Measurements from ENCODE around the gene MT1G. TPM values are rescaled to one million over a fixed set of nuclear protein-coding genes. Genes with fewer than 3 reads are reported as not detected.
"Not testable (repeated sequence)": the region's sequence is repeated elsewhere in the genome, so short reads cannot be mapped to it uniquely, and the experiment has no call there.

MT1G gene
- total RNA-seq, 8 experiments from 2014 or later, result 0.54 to 432 (median 3.5) TPM

- no peak overlapping the region for H3K4me3 ChIP-seq
- in situ Hi-C loops (cut with MboI; ENCODE audit: low pct_unique_long_range_greater_than_20kb in 2 of 9, low sequenced_read_pairs in 9 of 9, unreplicated experiment in 9 of 9), result no loop called here
- WGBS, 10 experiments, result 0 to 44% (median 25%) methylated on average over 1 to 2 of the region's 7 CpGs; no CpG with 5 or more reads in 5 of the 10 experiments
- peaks cover 0 to 2% of the 10 kb centered on the region in 2 donors for H3K4me1 ChIP-seq (replicated peaks in 1 of 2)
- no peak overlapping the region for H3K27ac ChIP-seq
- no peak for ATAC-seq (replicated peaks in 6 of 8)
These were observed 41.2 kb downstream of the MT1G start for GRCh38 chr16:56626685-56627084.

GRCh38 chr16:56625943-56626654, 41.8 kb downstream of the MT1G start:
- H3K4me3 ChIP-seq, result peak overlapping the region in 2 of 5 donors; percentile 30 to 37
- H3K4me1 ChIP-seq (replicated peaks in 1 of 2), result peaks cover 0 to 2% of the 10 kb centered on the region in 2 donors
- ATAC-seq (replicated peaks in 6 of 8), result peak; percentile 34 to 63 (median 54)
- in situ Hi-C loops (cut with MboI; ENCODE audit: low pct_unique_long_range_greater_than_20kb in 2 of 9, low sequenced_read_pairs in 9 of 9, unreplicated experiment in 9 of 9), result no loop called here
- WGBS, 10 experiments, result 0 to 34% (median 16%) methylated on average over 1 to 11 of the region's 16 CpGs; no CpG with 5 or more reads in 3 of the 10 experiments
- H3K27ac ChIP-seq, result no peak overlapping the region

GRCh38 chr16:56625140-56625942, 42.5 kb downstream of the MT1G start, which contains the start of gene MT1E:
MT1E (plus strand) TSS chr16:56625781; CDS start chr16:56625852, 71 bp downstream.
- no peak within 1 kb of the TSS for H3K27ac ChIP-seq
- WGBS, 10 experiments, result 0 to 45% (median 9%) methylated on average over 1 to 34 of the region's 62 CpGs; no CpG with 5 or more reads in 2 of the 10 experiments
- H3K4me1 ChIP-seq (replicated peaks in 1 of 2), result peaks cover 0 to 2% of the 10 kb centered on the region in 2 donors
- peak; percentile 83 to 97 (median 96) for ATAC-seq (replicated peaks in 6 of 8)
- in situ Hi-C loops (cut with MboI; ENCODE audit: low pct_unique_long_range_greater_than_20kb in 2 of 9, low sequenced_read_pairs in 9 of 9, unreplicated experiment in 9 of 9), result no loop called here
- peak within 1 kb of the TSS; percentile 9 to 37 (median 14) for H3K4me3 ChIP-seq

- ATAC-seq (replicated peaks in 6 of 8), result no peak
- in situ Hi-C loops (cut with MboI; ENCODE audit: low pct_unique_long_range_greater_than_20kb in 2 of 9, low sequenced_read_pairs in 9 of 9, unreplicated experiment in 9 of 9), result no loop called here
- no peak overlapping the region for H3K27ac ChIP-seq
- H3K4me3 ChIP-seq, result no peak overlapping the region
- peaks cover 0 to 2% of the 10 kb centered on the region in 2 donors for H3K4me1 ChIP-seq (replicated peaks in 1 of 2)
- 83 to 100% (median 100%) methylated on average over 1 to 2 of the region's 2 CpGs; no CpG with 5 or more reads in 2 of the 10 experiments for WGBS, 10 experiments
These were observed 44.2 kb downstream of the MT1G start for GRCh38 chr16:56623637-56624036.

- WGBS, 10 experiments, result 60 to 100% (median 83%) methylated on average over 1 to 5 of the region's 5 CpGs; no CpG with 5 or more reads in 1 of the 10 experiments
- H3K4me3 ChIP-seq; H3K27ac ChIP-seq; ATAC-seq (replicated peaks in 6 of 8); in situ Hi-C loops (cut with MboI; ENCODE audit: low pct_unique_long_range_greater_than_20kb in 2 of 9, low sequenced_read_pairs in 9 of 9, unreplicated experiment in 9 of 9); H3K4me1 ChIP-seq (replicated peaks in 1 of 2): not testable (repeated sequence)
These were observed 44.7 kb downstream of the MT1G start for GRCh38 chr16:56623184-56623583.

- H3K27ac ChIP-seq; in situ Hi-C loops (cut with MboI; ENCODE audit: low pct_unique_long_range_greater_than_20kb in 2 of 9, low sequenced_read_pairs in 9 of 9, unreplicated experiment in 9 of 9); H3K4me3 ChIP-seq; ATAC-seq (replicated peaks in 6 of 8); H3K4me1 ChIP-seq (replicated peaks in 1 of 2): not testable (repeated sequence)
- WGBS, 10 experiments, result 37 to 88% (median 66%) methylated on average over 1 to 4 of the region's 4 CpGs
These were observed 46.0 kb downstream of the MT1G start for GRCh38 chr16:56621665-56622445.

- Histone ChIP-seq H3K4me3 (no peak overlapping the region), H3K27ac (no peak overlapping the region)
- in situ Hi-C loops (cut with MboI; ENCODE audit: low pct_unique_long_range_greater_than_20kb in 2 of 9, low sequenced_read_pairs in 9 of 9, unreplicated experiment in 9 of 9), result no loop called here
These were observed 47.4 kb downstream of the MT1G start for GRCh38 chr16:56620339-56620897.

GRCh38 chr16:56618138-56618537, 49.7 kb downstream of the MT1G start:
- no peak overlapping the region for H3K27ac ChIP-seq
- ATAC-seq (replicated peaks in 6 of 8), result no peak
- WGBS, 10 experiments, result 20 to 81% (median 40%) methylated on average over 1 to 5 of the region's 6 CpGs; no CpG with 5 or more reads in 3 of the 10 experiments
- in situ Hi-C loops (cut with MboI; ENCODE audit: low pct_unique_long_range_greater_than_20kb in 2 of 9, low sequenced_read_pairs in 9 of 9, unreplicated experiment in 9 of 9), result no loop called here
- H3K4me1 ChIP-seq (replicated peaks in 1 of 2), result no peaks in the 10 kb centered on the region
- no peak overlapping the region for H3K4me3 ChIP-seq

More at GRCh38 chr16:56620339-56620897, 47.4 kb downstream of the MT1G start:
- WGBS, 10 experiments, result 29 to 100% (median 92%) methylated on average over 1 to 3 of the region's 8 CpGs; no CpG with 5 or more reads in 5 of the 10 experiments
- ATAC-seq (replicated peaks in 6 of 8), result no peak
- no peaks in the 10 kb centered on the region for H3K4me1 ChIP-seq (replicated peaks in 1 of 2)

GRCh38 chr16:56617212-56618085, 50.4 kb downstream of the MT1G start:
- Histone ChIP-seq H3K4me3 (no peak overlapping the region), H3K4me1 (replicated peaks in 1 of 2) (no peaks in the 10 kb centered on the region), H3K27ac (no peak overlapping the region)
- in situ Hi-C loops (cut with MboI; ENCODE audit: low pct_unique_long_range_greater_than_20kb in 2 of 9, low sequenced_read_pairs in 9 of 9, unreplicated experiment in 9 of 9), result no loop called here
- ATAC-seq (replicated peaks in 6 of 8), result peak; percentile 31 to 99 (median 80)
- WGBS, 10 experiments, result 0 to 57% (median 10%) methylated on average over 1 to 5 of the region's 41 CpGs; no CpG with 5 or more reads in 5 of the 10 experiments
